Coronary artery (tissue), 2 donors: Measurements from ENCODE around the gene PSTPIP2.

ENCODE experiments used
- DNase-seq: peaks from one replicate; pipeline ENCODE4 v3.0.0-alpha.2; 2017; ENCODE audit warnings: low spot score
- H3K27ac ChIP-seq, 2 donors: fragments of 200-600 bp; sonication (generic); one replicate each; pipeline ENCODE4 v1.5.1; 2016 to 2019
- H3K4me3 ChIP-seq: fragments of 200-600 bp; sonication (generic); 2 replicates; pipeline ENCODE4 v1.5.1; 2016; ENCODE audit warnings: mild to moderate bottlenecking, moderate library complexity
- CTCF ChIP-seq: fragments of 200-600 bp; sonication (generic); IDR thresholded peaks from one replicate; pipeline ENCODE4 v1.5.1; 2019; ENCODE audit warnings: antibody characterized with exemption

PSTPIP2 gene

GRCh38 chr18:46071653-46072375 lies at the start of gene PSTPIP2:
PSTPIP2 (minus strand) TSS chr18:46072260; CDS start chr18:46072188, 72 bp downstream.
- H3K27ac ChIP-seq, result peak within 1 kb of the TSS; percentile 34 to 60
- DNase-seq, result peak; percentile 78
- peak within 1 kb of the TSS; percentile 99 for H3K4me3 ChIP-seq
- TF ChIP-seq CTCF, result no peak

- no peak for DNase-seq
- no peak overlapping the region for H3K27ac ChIP-seq
- no peak overlapping the region for H3K4me3 ChIP-seq
- TF ChIP-seq CTCF, result no peak
Measured at GRCh38 chr18:46113751-46114150, 41.7 kb upstream of the PSTPIP2 start.

- DNase-seq, result no peak
- no peak overlapping the region for H3K4me3 ChIP-seq
- H3K27ac ChIP-seq, result no peak overlapping the region
- no peak for TF ChIP-seq CTCF
Measured at GRCh38 chr18:46110406-46110805, 38.3 kb upstream of the PSTPIP2 start.

- DNase-seq, result no peak
- Histone ChIP-seq H3K4me3 (no peak overlapping the region), H3K27ac (no peak overlapping the region)
- TF ChIP-seq CTCF, result no peak
Measured at GRCh38 chr18:46109386-46109785, 37.3 kb upstream of the PSTPIP2 start.

GRCh38 chr18:46104128-46104911 lies 32.3 kb upstream of the PSTPIP2 start, which contains the start of gene HAUS1:
HAUS1 (plus strand) TSS chr18:46104385; CDS start chr18:46104412, 27 bp downstream.
- no peak for TF ChIP-seq CTCF
- Histone ChIP-seq H3K27ac (peak within 1 kb of the TSS; percentile 65 to 89), H3K4me3 (peak within 1 kb of the TSS; percentile 72)
- DNase-seq, result peak; percentile 93

GRCh38 chr18:46099463-46099862 lies 27.4 kb upstream of the PSTPIP2 start:
- TF ChIP-seq CTCF, result no peak
- H3K4me3 ChIP-seq, result no peak overlapping the region
- no peak overlapping the region for H3K27ac ChIP-seq
- no peak for DNase-seq
